ENCODE results near the gene C7orf33.

GRCh38 chr7:148609045-148609725, 18.6 kb downstream of the C7orf33 start:
- no peak for TF ChIP-seq EZH2phosphoT487 (IDR thresholded peaks at IDR 0.05; ENCODE audit: insufficient read depth, low read depth)
- TF ChIP-seq EZH2 (IDR thresholded peaks at IDR 0.05; ENCODE audit: insufficient read depth, poor library complexity, severe bottlenecking), result no peak

All from GM23248 (cell line).